ENCODE data around the gene TRIM63. TPM values are rescaled to one million over a fixed set of nuclear protein-coding genes. Genes with fewer than 3 reads are reported as not detected.

The TRIM63 gene
- total and polyA plus RNA-seq, 11 donors = 136 to 598 (median 204) TPM

DNA sequence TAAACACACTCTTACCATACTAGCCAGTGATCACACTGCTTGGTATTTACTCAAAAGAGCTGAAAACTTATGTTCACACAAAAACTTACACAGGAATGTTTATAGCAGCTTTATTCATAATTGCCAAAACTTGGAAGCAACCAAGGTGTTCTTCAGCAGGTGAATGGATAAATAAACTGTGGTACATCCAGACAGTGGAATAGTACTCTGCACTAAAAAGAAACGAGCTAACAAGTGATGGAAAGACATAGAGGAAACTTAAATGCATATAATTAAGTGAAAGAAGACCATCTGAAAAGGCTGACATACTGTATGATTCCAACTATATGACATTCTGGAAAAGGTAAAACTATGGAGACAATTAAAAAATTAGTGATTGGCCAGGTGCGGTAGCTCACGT lies 23.5 kb upstream of the TRIM63 start:
- no peaks in the 10 kb centered on the region for H3K36me3 ChIP-seq
- TF ChIP-seq, protein P1, sequence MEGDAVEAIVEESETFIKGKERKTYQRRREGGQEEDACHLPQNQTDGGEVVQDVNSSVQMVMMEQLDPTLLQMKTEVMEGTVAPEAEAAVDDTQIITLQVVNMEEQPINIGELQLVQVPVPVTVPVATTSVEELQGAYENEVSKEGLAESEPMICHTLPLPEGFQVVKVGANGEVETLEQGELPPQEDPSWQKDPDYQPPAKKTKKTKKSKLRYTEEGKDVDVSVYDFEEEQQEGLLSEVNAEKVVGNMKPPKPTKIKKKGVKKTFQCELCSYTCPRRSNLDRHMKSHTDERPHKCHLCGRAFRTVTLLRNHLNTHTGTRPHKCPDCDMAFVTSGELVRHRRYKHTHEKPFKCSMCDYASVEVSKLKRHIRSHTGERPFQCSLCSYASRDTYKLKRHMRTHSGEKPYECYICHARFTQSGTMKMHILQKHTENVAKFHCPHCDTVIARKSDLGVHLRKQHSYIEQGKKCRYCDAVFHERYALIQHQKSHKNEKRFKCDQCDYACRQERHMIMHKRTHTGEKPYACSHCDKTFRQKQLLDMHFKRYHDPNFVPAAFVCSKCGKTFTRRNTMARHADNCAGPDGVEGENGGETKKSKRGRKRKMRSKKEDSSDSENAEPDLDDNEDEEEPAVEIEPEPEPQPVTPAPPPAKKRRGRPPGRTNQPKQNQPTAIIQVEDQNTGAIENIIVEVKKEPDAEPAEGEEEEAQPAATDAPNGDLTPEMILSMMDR (IDR thresholded peaks at IDR 0.05) = no peak
- TF ChIP-seq POLR2A (IDR thresholded peaks at IDR 0.05) = no peak
- peaks cover 0 to 24% (median 14%) of the 10 kb centered on the region in 12 donors for H3K4me1 ChIP-seq
- H3K27ac ChIP-seq = no peak overlapping the region
- intact Hi-C loops (cut with DNase I) = loop anchor here in 4 of 10 donors (5.0 kb wide), 2 partner anchors 34 to 54 kb away; no protein-coding TSS in a partner anchor
- DNase-seq = no peak
- WGBS, 4 donors = 86 to 89% (median 88%) methylated on average over 3 of the region's 3 CpGs
- no peak overlapping the region for H3K4me3 ChIP-seq
- no peaks in the 10 kb centered on the region for H3K9me3 ChIP-seq
- peaks cover 0 to 13% (median 0%) of the 10 kb centered on the region in 9 donors for H3K27me3 ChIP-seq
- ATAC-seq = no peak

DNA sequence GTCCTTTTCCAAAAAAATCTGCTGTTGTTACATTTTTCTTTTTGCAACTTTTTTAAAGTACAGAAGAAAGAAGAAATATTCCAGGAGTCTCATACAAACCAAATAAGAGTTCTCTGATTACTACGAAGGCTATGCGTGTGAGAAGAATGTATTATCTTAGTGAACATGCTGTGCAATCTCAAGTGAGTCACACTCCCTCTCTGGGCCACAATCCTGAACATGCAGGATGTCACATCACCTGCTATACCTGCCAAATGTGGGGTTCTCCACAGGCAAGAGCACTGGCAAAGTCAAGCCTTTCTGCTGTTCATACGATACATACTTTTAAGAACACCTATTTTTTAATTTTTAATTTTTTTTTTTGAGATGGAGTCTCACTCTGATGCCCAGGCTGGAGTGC lies 21.7 kb upstream of the TRIM63 start:
- no peak overlapping the region for H3K27ac ChIP-seq
- DNase-seq (no peak), ATAC-seq (no peak)
- intact Hi-C loops (cut with DNase I) = no loop called here
- no peaks in the 10 kb centered on the region for H3K9me3 ChIP-seq
- peaks cover 0 to 10% (median 3%) of the 10 kb centered on the region in 12 donors for H3K4me1 ChIP-seq
- H3K4me3 ChIP-seq = no peak overlapping the region
- TF ChIP-seq, protein P1 (IDR thresholded peaks at IDR 0.05) = no peak
- TF ChIP-seq POLR2A (IDR thresholded peaks at IDR 0.05) = no peak
- 96 to 97% (median 96%) methylated on average over 3 of the region's 3 CpGs for WGBS, 4 donors
- no peaks in the 10 kb centered on the region for H3K36me3 ChIP-seq
- H3K27me3 ChIP-seq = peaks cover 0 to 13% (median 0%) of the 10 kb centered on the region in 9 donors

DNA sequence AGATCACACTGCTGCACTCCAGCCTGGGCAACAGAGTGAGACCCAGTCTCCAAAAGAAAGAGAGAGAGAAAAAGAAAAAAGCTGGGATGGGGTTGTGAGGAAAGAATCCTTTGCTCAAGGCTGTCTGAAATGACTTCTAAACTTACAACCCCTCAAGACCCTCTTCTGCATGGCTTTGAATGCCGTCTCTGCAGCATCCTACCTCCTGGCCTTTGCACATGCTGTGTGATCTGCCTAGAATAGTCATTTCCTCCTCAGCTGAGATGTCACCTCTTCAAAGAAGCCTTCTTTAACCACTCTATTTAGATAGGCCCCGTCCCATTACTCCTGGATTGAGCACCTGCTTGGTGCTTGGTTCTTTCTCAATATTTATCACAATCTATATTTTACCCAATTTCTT lies 17.4 kb upstream of the TRIM63 start:
- Histone ChIP-seq H3K36me3 (no peaks in the 10 kb centered on the region), H3K4me3 (no peak overlapping the region), H3K27ac (peak overlapping the region in 6 of 12 donors; percentile 71 to 93 (median 88)), H3K9me3 (no peaks in the 10 kb centered on the region), H3K4me1 (peaks cover 0 to 25% (median 0%) of the 10 kb centered on the region in 12 donors), H3K27me3 (peaks cover 0 to 4% (median 0%) of the 10 kb centered on the region in 9 donors)
- DNase-seq (no peak), ATAC-seq (no peak)
- 78 to 87% (median 80%) methylated on average over 2 of the region's 2 CpGs for WGBS, 4 donors
- intact Hi-C loops (cut with DNase I) = loop anchor here in 1 of 10 donors (1.0 to 5.0 kb wide), 2 partner anchors 9 to 48 kb away; no protein-coding TSS in a partner anchor
- no peak for TF ChIP-seq POLR2A (IDR thresholded peaks at IDR 0.05)
- TF ChIP-seq, protein P1 (IDR thresholded peaks at IDR 0.05) = no peak

DNA sequence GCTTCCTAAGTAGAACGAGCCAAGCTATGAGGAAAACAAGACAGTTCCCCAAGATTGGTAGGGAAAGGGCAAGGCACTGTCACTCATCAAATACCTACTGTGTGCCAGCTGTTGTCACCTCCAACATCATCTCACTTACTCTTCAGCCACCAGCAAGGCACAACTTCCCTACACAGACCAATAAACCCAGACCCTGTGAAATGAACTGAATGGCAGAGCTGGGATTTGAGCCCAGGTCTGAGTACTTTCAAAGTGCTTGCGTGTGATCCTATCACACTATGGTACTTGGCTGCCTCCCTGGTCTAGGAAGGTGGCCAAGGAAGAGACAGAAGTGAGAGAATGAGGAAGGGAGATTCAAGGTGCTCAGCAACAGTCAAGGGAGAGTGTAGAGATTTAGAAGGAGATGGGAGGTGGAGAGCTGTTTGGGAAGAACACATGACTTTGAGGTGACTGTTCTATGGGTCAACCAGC lies 16.7 kb upstream of the TRIM63 start:
- H3K36me3 ChIP-seq = no peaks in the 10 kb centered on the region
- TF ChIP-seq, protein P1 (IDR thresholded peaks at IDR 0.05) = no peak
- TF ChIP-seq POLR2A (IDR thresholded peaks at IDR 0.05) = no peak
- no peak overlapping the region for H3K4me3 ChIP-seq
- peaks cover 0 to 31% (median 0%) of the 10 kb centered on the region in 12 donors for H3K4me1 ChIP-seq
- intact Hi-C loops (cut with DNase I) = loop anchor here in 1 of 10 donors (1.0 to 5.0 kb wide), 2 partner anchors 10 to 47 kb away; no protein-coding TSS in a partner anchor
- peak overlapping the region; percentile 66 to 93 (median 78) for H3K27ac ChIP-seq
- H3K27me3 ChIP-seq = no peaks in the 10 kb centered on the region
- 35 to 40% (median 36%) methylated on average over 2 of the region's 2 CpGs for WGBS, 4 donors
- no peaks in the 10 kb centered on the region for H3K9me3 ChIP-seq
- DNase-seq (peak in 4 of 5 donors; percentile 54 to 82 (median 70)), ATAC-seq (peak; percentile 79 to 86 (median 82))

Data from heart left ventricle (tissue), 16 donors.